DND-41 (cell line): Measurements from ENCODE around the gene ZNF57.
"Not testable (repeated sequence)": the region's sequence is repeated elsewhere in the genome, so short reads cannot be mapped to it uniquely, and the experiment has no call there.

Experiments
- ATAC-seq: fragments of 200-7000 bp; cut with Tn5 transposase; 3 replicates; pipeline ENCODE4 v1.9.1; 2021; ENCODE audit warnings: low read depth; ENCODE audit not compliant: insufficient read depth
- DNase-seq: peaks from one replicate; pipeline ENCODE4 v3.0.0-alpha.2; 2020
- H2AFZ ChIP-seq: 2 replicates; pipeline ENCODE4 v1.6.0; 2012; ENCODE audit warnings: low read depth, low read length
- H3K27ac ChIP-seq: 2 replicates; pipeline ENCODE4 v1.5.1; 2012; ENCODE audit warnings: low read length, inconsistent platforms
- H3K27me3 ChIP-seq: fragments of 200-600 bp; sonication (generic); 2 replicates; pipeline ENCODE4 v1.6.0; 2012; ENCODE audit warnings: low read length, mild to moderate bottlenecking, inconsistent platforms; ENCODE audit not compliant: insufficient read depth, poor library complexity
- H3K36me3 ChIP-seq: 2 replicates; pipeline ENCODE4 v1.5.1; 2012; ENCODE audit warnings: low read length, inconsistent platforms; ENCODE audit not compliant: insufficient read depth
- H3K4me1 ChIP-seq: 2 replicates; pipeline ENCODE4 v1.5.1; 2012; ENCODE audit warnings: mild to moderate bottlenecking, low read length; ENCODE audit not compliant: insufficient read depth
- H3K4me2 ChIP-seq: 2 replicates; pipeline ENCODE4 v1.6.0; 2012; ENCODE audit warnings: mild to moderate bottlenecking, moderate library complexity, low read length, inconsistent platforms; ENCODE audit not compliant: insufficient read depth
- H3K4me3 ChIP-seq, 2 experiments: fragments of 200-600 bp in 1 of 2; shearing (Covaris generic) in 1 of 2; 2 replicates each; pipeline ENCODE4 v1.5.1; 2012 to 2016; ENCODE audit warnings: inconsistent platforms in 2 of 2, low read length in 2 of 2, mild to moderate bottlenecking in 2 of 2, low read depth in 1 of 2, moderate library complexity in 1 of 2
- H3K79me2 ChIP-seq: 2 replicates; pipeline ENCODE4 v1.6.0; 2012; ENCODE audit warnings: low read length, inconsistent platforms; ENCODE audit not compliant: insufficient read depth
- H3K9ac ChIP-seq: 2 replicates; pipeline ENCODE4 v1.6.0; 2012; ENCODE audit warnings: low read depth, mild to moderate bottlenecking, inconsistent platforms, low read length, moderate library complexity
- H3K9me3 ChIP-seq: 2 replicates; pipeline ENCODE4 v1.5.1; 2012; ENCODE audit warnings: low read length, moderate library complexity, mild to moderate bottlenecking, inconsistent platforms; ENCODE audit not compliant: insufficient read depth, severe bottlenecking
- H4K20me1 ChIP-seq: 2 replicates; pipeline ENCODE4 v1.6.0; 2012; ENCODE audit warnings: low read length; ENCODE audit not compliant: insufficient read depth
- EZH2 ChIP-seq: IDR thresholded peaks from 3 replicates; pipeline ENCODE4 v1.6.1; 2012; ENCODE audit warnings: borderline replicate concordance, low read depth, mild to moderate bottlenecking, moderate library complexity, low read length, inconsistent platforms; ENCODE audit not compliant: severe bottlenecking
- TF ChIP-seq, protein P1 (sequence below): IDR thresholded peaks from 2 replicates; pipeline ENCODE4 v1.5.1; 2012; ENCODE audit warnings: borderline replicate concordance, low read length, moderate library complexity, mild to moderate bottlenecking; ENCODE audit not compliant: poor library complexity, severe bottlenecking; ENCODE audit errors: extremely low read depth

The ZNF57 gene

DNA sequence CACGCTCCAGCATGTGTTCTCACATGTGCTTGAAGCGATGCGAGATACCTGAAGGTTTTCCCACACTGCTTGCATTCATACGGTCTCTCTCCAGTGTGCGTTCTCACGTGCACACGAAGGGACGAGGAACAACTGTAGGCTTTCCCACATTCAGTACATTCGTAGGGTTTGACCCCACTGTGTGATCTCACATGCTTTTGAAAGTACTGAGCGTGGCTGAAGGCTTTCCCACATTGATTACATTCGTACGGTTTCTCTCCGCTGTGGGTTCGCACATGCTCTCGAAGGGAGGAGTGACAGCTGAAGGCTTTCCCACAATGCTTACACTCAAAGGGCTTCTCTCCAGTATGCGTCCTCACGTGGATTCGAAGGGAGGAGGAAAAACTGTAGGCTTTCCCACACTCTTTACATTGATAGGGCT is 32.8 kb downstream of the ZNF57 start:
- DNase-seq (no peak), ATAC-seq (no peak)
- Histone ChIP-seq H3K4me3 (no peak overlapping the region), H3K27ac (no peak overlapping the region), H3K4me1 (no peaks in the 10 kb centered on the region), H3K27me3 (no peaks in the 10 kb centered on the region), H3K36me3 (peaks cover 56% of the 10 kb centered on the region), H3K4me2 (no peak overlapping the region), H2AFZ (no peak overlapping the region), H3K9ac (no peak overlapping the region), H3K79me2 (peaks cover 2% of the 10 kb centered on the region; the same call in 1 of the 2 replicates), H4K20me1 (no peaks in the 10 kb centered on the region), H3K9me3 (peaks cover 26% of the 10 kb centered on the region)
- TF ChIP-seq, protein P1, sequence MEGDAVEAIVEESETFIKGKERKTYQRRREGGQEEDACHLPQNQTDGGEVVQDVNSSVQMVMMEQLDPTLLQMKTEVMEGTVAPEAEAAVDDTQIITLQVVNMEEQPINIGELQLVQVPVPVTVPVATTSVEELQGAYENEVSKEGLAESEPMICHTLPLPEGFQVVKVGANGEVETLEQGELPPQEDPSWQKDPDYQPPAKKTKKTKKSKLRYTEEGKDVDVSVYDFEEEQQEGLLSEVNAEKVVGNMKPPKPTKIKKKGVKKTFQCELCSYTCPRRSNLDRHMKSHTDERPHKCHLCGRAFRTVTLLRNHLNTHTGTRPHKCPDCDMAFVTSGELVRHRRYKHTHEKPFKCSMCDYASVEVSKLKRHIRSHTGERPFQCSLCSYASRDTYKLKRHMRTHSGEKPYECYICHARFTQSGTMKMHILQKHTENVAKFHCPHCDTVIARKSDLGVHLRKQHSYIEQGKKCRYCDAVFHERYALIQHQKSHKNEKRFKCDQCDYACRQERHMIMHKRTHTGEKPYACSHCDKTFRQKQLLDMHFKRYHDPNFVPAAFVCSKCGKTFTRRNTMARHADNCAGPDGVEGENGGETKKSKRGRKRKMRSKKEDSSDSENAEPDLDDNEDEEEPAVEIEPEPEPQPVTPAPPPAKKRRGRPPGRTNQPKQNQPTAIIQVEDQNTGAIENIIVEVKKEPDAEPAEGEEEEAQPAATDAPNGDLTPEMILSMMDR = no peak
- TF ChIP-seq EZH2 = no peak

DNA sequence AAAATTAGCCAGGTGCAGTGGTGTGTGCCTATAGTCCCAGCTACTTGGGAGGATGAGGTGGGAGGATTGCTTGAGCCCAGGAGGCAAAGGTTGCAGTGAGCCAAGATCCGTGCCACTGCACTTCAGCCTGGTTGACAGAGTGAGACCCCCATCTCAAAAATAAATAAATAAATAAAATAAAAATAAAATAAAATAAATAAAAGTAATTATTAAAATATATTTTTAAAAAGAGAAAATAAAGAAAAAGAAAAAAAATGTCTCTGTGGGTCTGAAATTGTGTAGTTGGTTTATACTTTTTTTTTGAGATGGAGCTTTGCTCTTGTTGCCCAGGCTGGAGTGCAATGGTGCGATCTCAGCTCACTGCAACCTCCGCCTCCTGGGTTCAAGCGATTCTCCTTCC is 35.1 kb downstream of the ZNF57 start:
- not testable (repeated sequence) for H3K4me1 ChIP-seq, H3K4me3 ChIP-seq, DNase-seq, H3K9ac ChIP-seq, H2AFZ ChIP-seq, H3K27ac ChIP-seq, H3K4me2 ChIP-seq, ATAC-seq, H4K20me1 ChIP-seq, H3K27me3 ChIP-seq
- H3K79me2 ChIP-seq = peaks cover 13% of the 10 kb centered on the region
- peaks cover 26% of the 10 kb centered on the region for H3K9me3 ChIP-seq
- peaks cover 64% of the 10 kb centered on the region for H3K36me3 ChIP-seq

DNA sequence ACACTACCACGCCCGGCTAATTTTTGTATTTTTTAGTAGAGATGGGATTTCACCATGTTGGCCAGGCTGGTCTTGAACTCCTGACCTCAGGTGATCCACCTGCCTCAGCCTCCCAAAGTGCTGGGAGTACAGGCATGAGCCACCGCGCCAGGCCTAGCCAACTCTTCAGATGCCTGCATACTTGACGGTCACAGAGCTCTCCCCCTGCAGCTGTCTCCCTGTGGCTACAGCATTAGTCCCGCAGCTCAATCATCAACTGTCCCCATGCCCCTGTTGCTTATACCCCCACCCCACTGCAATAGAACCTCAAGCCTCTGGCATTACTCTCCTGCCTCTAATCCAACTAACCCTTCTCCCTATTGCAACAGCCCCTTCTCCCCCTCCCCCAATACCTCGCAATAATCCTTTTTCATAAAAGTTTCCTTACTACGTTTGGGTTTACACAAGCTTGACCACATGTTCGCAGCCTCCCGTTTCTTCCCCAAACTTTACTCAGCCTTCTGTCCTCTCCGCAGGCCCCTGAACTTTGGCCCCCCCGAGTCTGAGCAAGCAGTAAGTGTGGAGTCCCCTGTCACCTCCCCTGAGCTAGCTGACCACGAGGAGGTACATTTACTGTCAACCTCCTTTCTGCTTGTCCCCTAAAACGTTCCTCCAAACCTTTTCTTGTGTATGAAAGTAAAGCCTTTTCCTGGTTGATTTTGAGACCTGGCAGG is 42.4 kb downstream of the ZNF57 start:
- H3K27ac ChIP-seq = no peak overlapping the region
- H3K9ac ChIP-seq = no peak overlapping the region; the same call in 1 of the 2 replicates

DNA sequence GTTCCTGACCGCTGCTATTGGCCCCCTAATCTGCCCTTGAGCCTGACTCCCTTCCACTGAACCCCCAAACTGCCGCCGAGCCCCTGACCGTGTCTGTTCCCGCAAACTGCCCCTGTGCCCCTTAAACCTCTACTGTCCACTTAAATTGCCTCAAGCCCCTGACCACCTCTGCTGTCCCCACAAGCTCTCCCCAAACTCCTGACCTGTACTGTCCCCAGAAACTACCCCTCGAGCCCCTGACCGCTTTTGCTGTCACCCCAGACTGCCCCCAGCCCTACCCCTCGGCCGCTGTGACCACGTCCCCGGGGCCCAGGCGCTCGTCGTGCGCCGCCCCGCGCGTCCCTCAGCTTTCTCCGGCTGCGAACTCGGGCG is 43.7 kb downstream of the ZNF57 start:
- peaks cover 38% of the 10 kb centered on the region for H3K79me2 ChIP-seq

More for the DNA sequence above, 42.4 kb downstream of the ZNF57 start:
- Histone ChIP-seq H3K36me3 (peaks cover 15% of the 10 kb centered on the region), H3K4me2 (peak overlapping the region; percentile 91), H3K4me3 (no peak overlapping the region), H2AFZ (no peak overlapping the region), H3K79me2 (peaks cover 35% of the 10 kb centered on the region), H3K9me3 (no peaks in the 10 kb centered on the region), H3K4me1 (peaks cover 30% of the 10 kb centered on the region), H3K27me3 (no peaks in the 10 kb centered on the region), H4K20me1 (no peaks in the 10 kb centered on the region)
- DNase-seq (no peak), ATAC-seq (no peak)
- TF ChIP-seq, protein P1 = no peak
- no peak for TF ChIP-seq EZH2

More for the DNA sequence above, 43.7 kb downstream of the ZNF57 start:
- Histone ChIP-seq H3K9ac (peak overlapping the region; percentile 69), H3K4me1 (peaks cover 37% of the 10 kb centered on the region), H3K4me3 (peak overlapping the region; percentile 53 to 78), H3K27ac (peak overlapping the region; percentile 51), H3K36me3 (peaks cover 4% of the 10 kb centered on the region), H3K27me3 (no peaks in the 10 kb centered on the region), H4K20me1 (peaks cover 4% of the 10 kb centered on the region), H2AFZ (peak overlapping the region; percentile 75), H3K4me2 (peak overlapping the region; percentile 91), H3K9me3 (no peaks in the 10 kb centered on the region)
- DNase-seq = no peak
- TF ChIP-seq, protein P1 = no peak
- no peak for TF ChIP-seq EZH2
- no peak; the same call in 2 of the 3 replicates for ATAC-seq
